GM23338 (cell line): Measurements from ENCODE around the gene DRC7. TPM values are rescaled to one million over a fixed set of nuclear protein-coding genes. Genes with fewer than 3 reads are reported as not detected.
A peak's percentile ranks its signal among the peaks of the same experiment; 100 is the strongest.

ENCODE experiments used
- ATAC-seq: fragments of 200-7000 bp; cut with Tn5 transposase; 3 replicates; pipeline ENCODE4 v1.9.1; 2020
- DNase-seq: peaks from one replicate; pipeline ENCODE4 v3.0.0-alpha.2; 2015; ENCODE audit warnings: low spot score
- H2AFZ ChIP-seq: fragments of 200-600 bp; sonication (generic); 2 replicates; pipeline ENCODE4 v1.8.0; 2016; ENCODE audit warnings: antibody characterized with exemption, mild to moderate bottlenecking, moderate library complexity
- H3F3A ChIP-seq: fragments of 200-600 bp; sonication (generic); replicated peaks from 2 replicates; pipeline ENCODE4 v1.8.0; 2017; ENCODE audit warnings: antibody characterized with exemption, mixed run types, low read depth
- H3K27ac ChIP-seq: fragments of 200-600 bp; sonication (generic); 2 replicates; pipeline ENCODE4 v1.6.1; 2016; ENCODE audit warnings: low read depth
- H3K27me3 ChIP-seq: fragments of 200-600 bp; sonication (generic); 2 replicates; pipeline ENCODE4 v1.8.0; 2016; ENCODE audit warnings: mild to moderate bottlenecking, mixed run types, moderate library complexity; ENCODE audit not compliant: insufficient read depth
- H3K36me3 ChIP-seq: fragments of 200-600 bp; sonication (generic); 2 replicates; pipeline ENCODE4 v1.8.0; 2016; ENCODE audit warnings: mild to moderate bottlenecking; ENCODE audit not compliant: insufficient read depth
- H3K4me1 ChIP-seq: fragments of 200-600 bp; sonication (generic); 2 replicates; pipeline ENCODE4 v1.8.0; 2016; ENCODE audit warnings: mild to moderate bottlenecking, moderate library complexity; ENCODE audit not compliant: insufficient read depth
- H3K4me2 ChIP-seq: fragments of 200-600 bp; sonication (generic); 2 replicates; pipeline ENCODE4 v1.7.1; 2017; ENCODE audit warnings: mixed run types
- H3K4me3 ChIP-seq: fragments of 200-600 bp; sonication (generic); 2 replicates; pipeline ENCODE4 v1.6.1; 2016; ENCODE audit warnings: mixed run types
- H3K79me2 ChIP-seq: fragments of 200-600 bp; sonication (generic); replicated peaks from 2 replicates; pipeline ENCODE4 v1.8.0; 2017; ENCODE audit warnings: mild to moderate bottlenecking; ENCODE audit not compliant: insufficient read depth
- H3K9me2 ChIP-seq: fragments of 200-600 bp; sonication (generic); 2 replicates; pipeline ENCODE4 v1.8.0; 2017; ENCODE audit not compliant: insufficient read depth
- H4K20me1 ChIP-seq: fragments of 200-600 bp; sonication (generic); replicated peaks from 2 replicates; pipeline ENCODE4 v1.8.0; 2017; ENCODE audit warnings: mild to moderate bottlenecking; ENCODE audit not compliant: insufficient read depth
- H3K27ac Mint-ChIP-seq: 2 replicates; pipeline ENCODE4 v1.8.0; 2020; ENCODE audit warnings: inconsistent platforms, mild to moderate bottlenecking, moderate library complexity, mixed read lengths
- H3K27me3 Mint-ChIP-seq: 3 replicates; pipeline ENCODE4 v1.8.0; 2022; ENCODE audit warnings: low read depth, mild to moderate bottlenecking, moderate library complexity, mixed read lengths, inconsistent platforms; ENCODE audit not compliant: insufficient read depth, poor library complexity
- H3K36me3 Mint-ChIP-seq: 3 replicates; pipeline ENCODE4 v1.8.0; 2021; ENCODE audit warnings: low read depth, mild to moderate bottlenecking, inconsistent platforms, moderate library complexity, mixed read lengths
- H3K4me1 Mint-ChIP-seq: 3 replicates; pipeline ENCODE4 v1.8.0; 2020; ENCODE audit warnings: mild to moderate bottlenecking, inconsistent platforms, mixed read lengths
- H3K4me3 Mint-ChIP-seq: 3 replicates; pipeline ENCODE4 v1.8.0; 2021; ENCODE audit warnings: moderate library complexity, mild to moderate bottlenecking, inconsistent platforms, mixed read lengths
- H3K9me3 Mint-ChIP-seq: 3 replicates; pipeline ENCODE4 v1.8.0; 2020; ENCODE audit warnings: moderate library complexity, mild to moderate bottlenecking, inconsistent platforms, mixed read lengths
- CREB1 ChIP-seq: fragments of 250-450 bp; sonication (Bioruptor Pico); IDR thresholded peaks from 2 replicates; pipeline ENCODE4 v1.5.0; 2020; ENCODE audit warnings: low read depth, mild to moderate bottlenecking, moderate library complexity
- CTCF ChIP-seq, 2 experiments: fragments of 200-600 bp in 1 of 2; sonication (generic) in 1 of 2; conservative IDR thresholded peaks; 2 replicates each; pipeline versions ENCODE4 v1.5.1 to v1.6.1; 2016 to 2017; ENCODE audit warnings: antibody characterized with exemption in 2 of 2, low read depth in 2 of 2, mild to moderate bottlenecking in 2 of 2, moderate library complexity in 1 of 2
- ETS1 ChIP-seq: IDR thresholded peaks from 2 replicates; pipeline ENCODE4 v1.6.1; 2016; ENCODE audit warnings: antibody characterized with exemption
- EZH2 ChIP-seq: fragments of 200-600 bp; sonication (generic); IDR thresholded peaks from one replicate; pipeline ENCODE4 v1.8.0; 2017; ENCODE audit warnings: antibody characterized with exemption, mild to moderate bottlenecking, low read depth; ENCODE audit not compliant: unreplicated experiment
- JUNB ChIP-seq: IDR thresholded peaks from one replicate; pipeline ENCODE4 v1.6.1; 2016; ENCODE audit warnings: antibody characterized with exemption; ENCODE audit not compliant: unreplicated experiment
- REST ChIP-seq: IDR thresholded peaks from one replicate; pipeline ENCODE4 v1.6.1; 2018; ENCODE audit warnings: antibody characterized with exemption; ENCODE audit not compliant: unreplicated experiment
- STAT1 ChIP-seq: IDR thresholded peaks from one replicate; pipeline ENCODE4 v1.6.1; 2016; ENCODE audit warnings: antibody characterized with exemption; ENCODE audit not compliant: unreplicated experiment
- ZNF331 ChIP-seq: fragments of 250-450 bp; sonication (Bioruptor Pico); IDR thresholded peaks from 2 replicates; pipeline ENCODE4 v1.5.0; 2020; ENCODE audit warnings: low read depth, mild to moderate bottlenecking, moderate library complexity
- polyA plus RNA-seq: library from polyadenylated mRNA; unstranded; fragments of >200 nt; fragmentation: Nextera tagmentation; extraction: Ambion mirVana; gene quantifications from 2 replicates; pipeline ENCODE4 v1.2.1, GENCODE V29; 2016
- total RNA-seq: library from RNA; depleted of rRNA; stranded (reverse); fragments of >200 nt; shearing (Covaris generic); gene quantifications from 2 replicates; pipeline ENCODE4 v1.2.3, GENCODE V29; 2014

DRC7 gene
- total and polyA plus RNA-seq, 2 experiments from 2014 or later = not detected

- Mint-ChIP-seq H3K27me3 (peaks cover 10% of the 10 kb centered on the region), H3K36me3 (no peaks in the 10 kb centered on the region), H3K9me3 (no peaks in the 10 kb centered on the region), H3K27ac (no peak overlapping the region), H3K4me3 (no peak overlapping the region), H3K4me1 (no peaks in the 10 kb centered on the region)
- Histone ChIP-seq H2AFZ (no peak overlapping the region), H3K27me3 (no peaks in the 10 kb centered on the region), H3K79me2 (no peaks in the 10 kb centered on the region), H3K4me3 (no peak overlapping the region), H3K4me1 (no peaks in the 10 kb centered on the region), H4K20me1 (no peaks in the 10 kb centered on the region), H3K36me3 (no peaks in the 10 kb centered on the region), H3K27ac (no peak overlapping the region), H3K4me2 (no peak overlapping the region), H3K9me2 (no peaks in the 10 kb centered on the region), H3F3A (no peaks in the 10 kb centered on the region)
- peak; percentile 65 for ATAC-seq
- DNase-seq = peak; percentile 76
- TF ChIP-seq CTCF (conservative IDR thresholded peaks at IDR 0.05; ENCODE audit: low read depth in 2 of 2) (peak; percentile 63 to 77), EZH2 (no peak)
These were observed 28.6 kb downstream of the DRC7 start for GRCh38 chr16:57723170-57723569.

- no peaks in the 10 kb centered on the region for H3K9me2 ChIP-seq
- H3F3A ChIP-seq = no peaks in the 10 kb centered on the region
- no peaks in the 10 kb centered on the region for H4K20me1 ChIP-seq
- H3K27me3 ChIP-seq = no peaks in the 10 kb centered on the region
- Mint-ChIP-seq H3K4me1 (no peaks in the 10 kb centered on the region), H3K27ac (no peak overlapping the region), H3K36me3 (no peaks in the 10 kb centered on the region), H3K9me3 (no peaks in the 10 kb centered on the region), H3K4me3 (no peak overlapping the region), H3K27me3 (peaks cover 10% of the 10 kb centered on the region)
- H2AFZ ChIP-seq = no peak overlapping the region
- no peak overlapping the region for H3K4me2 ChIP-seq
- ATAC-seq (no peak), DNase-seq (no peak)
- TF ChIP-seq STAT1 (no peak), REST (no peak), CREB1 (CRISPR knock-in tag) (no peak), CTCF (conservative IDR thresholded peaks at IDR 0.05; ENCODE audit: low read depth in 2 of 2) (no peak), ETS1 (no peak), JUNB (no peak), ZNF331 (CRISPR knock-in tag) (no peak)
- H3K36me3 ChIP-seq = no peaks in the 10 kb centered on the region
- H3K4me3 ChIP-seq = no peak overlapping the region
- no peaks in the 10 kb centered on the region for H3K79me2 ChIP-seq
- H3K4me1 ChIP-seq = no peaks in the 10 kb centered on the region
- H3K27ac ChIP-seq = no peak overlapping the region
These were observed 29.9 kb downstream of the DRC7 start for GRCh38 chr16:57724531-57724930.
